Glutamatergic neuron (in vitro differentiated cells): ENCODE results near the gene RPL12. TPM values are rescaled to one million over a fixed set of nuclear protein-coding genes. Genes with fewer than 3 reads are reported as not detected.

Experiments
- DNase-seq: peaks from one replicate; pipeline ENCODE4 v3.0.0; 2022
- H3K27ac Mint-ChIP-seq: one replicate; pipeline ENCODE4 v1.8.0; 2020; ENCODE audit warnings: mild to moderate bottlenecking, mixed read lengths, inconsistent platforms; ENCODE audit not compliant: unreplicated experiment
- H3K27me3 Mint-ChIP-seq: one replicate; pipeline ENCODE4 v1.8.0; 2020; ENCODE audit warnings: mild to moderate bottlenecking, moderate library complexity, mixed read lengths, inconsistent platforms; ENCODE audit not compliant: unreplicated experiment
- H3K36me3 Mint-ChIP-seq: one replicate; pipeline ENCODE4 v1.8.0; 2020; ENCODE audit warnings: mild to moderate bottlenecking, mixed read lengths, inconsistent platforms; ENCODE audit not compliant: unreplicated experiment
- H3K4me1 Mint-ChIP-seq: one replicate; pipeline ENCODE4 v1.8.0; 2020; ENCODE audit warnings: mild to moderate bottlenecking, low read depth, mixed read lengths, inconsistent platforms; ENCODE audit not compliant: unreplicated experiment
- H3K4me3 Mint-ChIP-seq: one replicate; pipeline ENCODE4 v1.8.0; 2020; ENCODE audit warnings: mild to moderate bottlenecking, mixed read lengths, inconsistent platforms; ENCODE audit not compliant: unreplicated experiment
- H3K9me3 Mint-ChIP-seq: one replicate; pipeline ENCODE4 v1.8.0; 2020; ENCODE audit warnings: mild to moderate bottlenecking, moderate library complexity, mixed read lengths, inconsistent platforms; ENCODE audit not compliant: unreplicated experiment
- total RNA-seq: library from RNA; stranded (reverse); fragmentation: NEBNext Ultra II Directional; extraction: Animal tissue kit (Norgen Biotek cat#: 25700); gene quantifications from one replicate; pipeline ENCODE4 v1.2.1, GENCODE V29; 2021; ENCODE audit not compliant: unreplicated experiment
- TF ChIP-seq, protein P1 (sequence below): fragments of 200-600 bp; sonication (generic); IDR thresholded peaks from one replicate; pipeline ENCODE4 v1.5.0; 2021; ENCODE audit not compliant: partially characterized antibody, unreplicated experiment

The RPL12 gene
- total RNA-seq, 1 donor from 2014 or later, result 475 TPM

DNA sequence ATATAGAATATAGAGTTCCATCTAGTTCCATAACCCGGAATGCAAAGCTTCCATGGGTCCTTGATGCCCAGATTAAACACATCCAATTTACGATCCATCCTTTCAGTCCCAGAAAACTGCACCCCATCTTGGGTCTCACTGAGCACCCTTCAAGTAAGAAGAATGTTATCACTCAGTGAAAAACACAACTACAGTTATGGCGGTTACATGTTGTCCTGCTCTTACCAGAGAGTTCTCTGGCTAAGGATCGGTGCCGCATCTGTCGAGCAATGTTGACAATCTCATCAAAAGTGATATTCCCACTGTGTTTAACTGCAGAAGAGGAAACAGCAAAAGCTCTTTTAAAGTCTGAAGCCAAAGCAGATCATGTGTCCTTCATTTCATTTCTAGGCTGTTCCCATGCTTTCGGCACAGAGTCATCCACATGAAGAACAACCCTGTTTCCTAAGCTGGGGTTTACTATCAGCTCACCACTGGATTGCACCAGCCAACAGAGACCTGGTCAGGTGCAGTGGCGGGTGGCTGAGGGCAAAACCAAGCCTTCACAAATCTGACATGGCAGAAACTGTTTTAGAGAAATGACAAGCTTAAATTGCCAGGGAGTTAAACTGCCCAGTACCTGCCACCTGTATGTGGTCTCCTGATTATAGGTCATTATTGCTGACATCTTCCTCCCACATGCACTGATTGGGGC, 2.9 kb downstream of the RPL12 start:
- no peak for DNase-seq
- peaks cover 16% of the 10 kb centered on the region for H3K36me3 Mint-ChIP-seq
- no peak overlapping the region for H3K27ac Mint-ChIP-seq
- H3K4me1 Mint-ChIP-seq, result peaks cover 11% of the 10 kb centered on the region
- peaks cover 8% of the 10 kb centered on the region for H3K27me3 Mint-ChIP-seq
- no peak overlapping the region for H3K4me3 Mint-ChIP-seq
- peaks cover 17% of the 10 kb centered on the region for H3K9me3 Mint-ChIP-seq
- TF ChIP-seq, protein P1, sequence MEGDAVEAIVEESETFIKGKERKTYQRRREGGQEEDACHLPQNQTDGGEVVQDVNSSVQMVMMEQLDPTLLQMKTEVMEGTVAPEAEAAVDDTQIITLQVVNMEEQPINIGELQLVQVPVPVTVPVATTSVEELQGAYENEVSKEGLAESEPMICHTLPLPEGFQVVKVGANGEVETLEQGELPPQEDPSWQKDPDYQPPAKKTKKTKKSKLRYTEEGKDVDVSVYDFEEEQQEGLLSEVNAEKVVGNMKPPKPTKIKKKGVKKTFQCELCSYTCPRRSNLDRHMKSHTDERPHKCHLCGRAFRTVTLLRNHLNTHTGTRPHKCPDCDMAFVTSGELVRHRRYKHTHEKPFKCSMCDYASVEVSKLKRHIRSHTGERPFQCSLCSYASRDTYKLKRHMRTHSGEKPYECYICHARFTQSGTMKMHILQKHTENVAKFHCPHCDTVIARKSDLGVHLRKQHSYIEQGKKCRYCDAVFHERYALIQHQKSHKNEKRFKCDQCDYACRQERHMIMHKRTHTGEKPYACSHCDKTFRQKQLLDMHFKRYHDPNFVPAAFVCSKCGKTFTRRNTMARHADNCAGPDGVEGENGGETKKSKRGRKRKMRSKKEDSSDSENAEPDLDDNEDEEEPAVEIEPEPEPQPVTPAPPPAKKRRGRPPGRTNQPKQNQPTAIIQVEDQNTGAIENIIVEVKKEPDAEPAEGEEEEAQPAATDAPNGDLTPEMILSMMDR, result no peak

DNA sequence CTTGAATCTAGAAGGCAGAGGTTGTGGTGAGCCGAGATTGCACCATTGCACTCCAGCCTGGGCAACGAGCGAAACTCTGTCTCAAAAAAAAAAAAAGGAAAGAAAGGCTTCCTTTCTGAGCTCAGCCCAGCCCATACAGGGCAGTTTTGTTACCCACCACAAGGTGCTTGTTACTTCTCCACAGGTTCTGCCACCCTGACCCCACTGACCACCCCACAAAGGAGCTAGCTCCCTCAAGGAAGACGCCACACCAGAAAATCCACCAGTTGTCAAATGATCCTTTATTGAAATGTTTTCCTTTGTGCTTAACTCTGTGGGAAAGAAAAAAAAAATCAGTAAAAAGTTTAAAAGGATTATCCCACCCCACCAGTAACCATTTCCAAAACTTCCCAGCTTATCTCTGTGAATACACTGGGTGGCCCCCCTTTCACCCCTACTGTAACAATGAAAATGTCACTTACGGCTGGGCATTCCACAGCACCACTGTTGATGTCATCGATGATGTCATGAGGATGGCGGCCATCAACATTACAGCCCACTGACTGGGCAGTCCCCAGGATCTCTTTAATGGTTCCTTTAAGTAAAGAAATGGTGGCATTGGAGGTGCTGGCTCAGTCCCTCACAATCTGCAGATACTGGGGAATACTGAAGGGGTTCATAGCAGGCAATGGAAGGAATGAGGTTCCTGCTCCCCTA, 3.6 kb downstream of the RPL12 start:
- peaks cover 17% of the 10 kb centered on the region for H3K9me3 Mint-ChIP-seq
- peaks cover 16% of the 10 kb centered on the region for H3K36me3 Mint-ChIP-seq
- H3K27me3 Mint-ChIP-seq, result peaks cover 8% of the 10 kb centered on the region
- DNase-seq, result no peak
- H3K4me1 Mint-ChIP-seq, result peaks cover 11% of the 10 kb centered on the region
- no peak overlapping the region for H3K4me3 Mint-ChIP-seq
- H3K27ac Mint-ChIP-seq, result no peak overlapping the region
- TF ChIP-seq, protein P1, result no peak

DNA sequence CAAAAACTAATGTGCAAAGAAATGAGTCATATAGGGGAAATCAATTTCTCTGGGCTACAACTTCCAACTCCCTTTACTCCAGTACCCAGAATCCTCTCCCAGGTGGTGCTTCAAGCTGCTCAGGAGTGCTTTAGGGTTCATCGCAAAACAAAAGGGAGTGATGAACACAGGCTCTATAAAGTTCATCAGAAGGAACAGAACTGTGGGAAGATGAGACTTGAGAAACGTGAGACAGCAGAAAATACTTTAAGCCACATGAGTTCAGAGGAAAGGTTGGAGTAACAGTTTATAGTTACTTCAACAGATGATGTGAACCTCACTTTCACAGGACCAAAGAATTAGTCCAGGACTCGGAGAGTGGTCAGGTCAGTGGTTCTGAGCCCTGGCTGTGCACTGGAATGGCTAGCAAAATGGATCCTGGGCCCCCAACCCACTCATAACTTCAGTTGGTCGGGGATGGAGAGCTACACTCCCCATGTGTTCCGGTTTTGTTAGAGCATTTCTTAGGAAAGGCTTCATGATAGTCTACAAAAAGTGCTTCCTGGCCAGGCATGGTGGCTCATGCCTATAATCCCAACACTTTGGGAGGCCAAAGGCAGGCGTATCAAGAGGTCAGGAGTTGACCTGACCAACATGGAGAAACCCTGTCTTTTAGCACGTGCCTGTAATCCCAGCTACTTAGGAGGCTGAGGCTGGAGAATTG, 4.3 kb downstream of the RPL12 start:
- TF ChIP-seq, protein P1, result no peak
- peaks cover 18% of the 10 kb centered on the region for H3K9me3 Mint-ChIP-seq
- H3K4me1 Mint-ChIP-seq, result peaks cover 11% of the 10 kb centered on the region
- H3K4me3 Mint-ChIP-seq, result no peak overlapping the region
- peaks cover 10% of the 10 kb centered on the region for H3K27me3 Mint-ChIP-seq
- peaks cover 16% of the 10 kb centered on the region for H3K36me3 Mint-ChIP-seq
- H3K27ac Mint-ChIP-seq, result no peak overlapping the region
- no peak for DNase-seq

DNA sequence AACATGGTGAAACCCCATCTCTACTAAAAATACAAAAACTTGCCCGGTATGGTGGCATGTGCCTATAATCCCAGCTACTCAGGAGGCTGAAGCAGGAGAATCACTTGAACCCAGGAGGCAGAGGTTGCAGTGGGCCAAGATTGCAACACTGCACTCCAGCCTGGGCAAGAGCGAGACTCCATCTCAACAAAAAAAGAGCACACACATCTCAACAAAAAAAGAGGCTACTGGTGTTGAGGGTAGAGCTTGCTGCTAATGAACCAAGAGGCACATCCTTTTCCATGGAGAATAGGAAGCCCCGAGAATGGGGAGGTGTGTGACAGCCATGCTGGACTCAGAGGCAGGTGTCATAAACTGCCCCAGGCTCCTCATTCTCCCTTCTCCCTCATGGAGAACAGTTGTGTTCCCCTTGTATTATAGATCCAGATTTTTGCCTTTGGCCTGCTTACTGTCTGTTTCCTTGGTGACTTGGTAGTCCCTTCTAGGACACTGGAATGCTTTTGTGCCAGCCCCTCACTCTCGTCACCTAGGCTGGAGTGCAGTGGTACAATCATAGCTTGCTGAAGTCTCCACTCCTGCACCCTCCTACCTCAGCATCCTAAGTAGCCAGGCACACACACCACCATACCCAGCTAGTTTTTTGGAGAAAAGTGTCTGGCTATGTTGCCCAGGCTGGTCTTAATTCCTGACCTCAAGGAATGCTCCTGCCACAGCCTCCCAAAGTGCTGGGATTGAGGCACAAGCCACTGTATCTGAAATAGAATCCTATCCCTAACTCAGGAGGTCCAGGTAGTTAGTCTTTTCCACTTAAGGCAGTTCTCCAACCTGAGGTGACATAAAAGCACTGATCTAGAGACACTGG, 5.1 kb downstream of the RPL12 start:
- DNase-seq, result no peak
- TF ChIP-seq, protein P1, result no peak
- Mint-ChIP-seq H3K27ac (no peak overlapping the region), H3K27me3 (peaks cover 8% of the 10 kb centered on the region), H3K4me1 (peaks cover 11% of the 10 kb centered on the region), H3K9me3 (peaks cover 17% of the 10 kb centered on the region), H3K4me3 (no peak overlapping the region), H3K36me3 (peaks cover 16% of the 10 kb centered on the region)
